HG02610 (cell line): ENCODE data around the gene PPP1CB.

Experiments used
- ATAC-seq: cut with Tn5 transposase; IDR thresholded peaks from one replicate; pipeline ENCODE4 v1.9.1; 2021; ENCODE audit warnings: mild to moderate bottlenecking, moderate library complexity; ENCODE audit not compliant: unreplicated experiment

Gene PPP1CB

DNA sequence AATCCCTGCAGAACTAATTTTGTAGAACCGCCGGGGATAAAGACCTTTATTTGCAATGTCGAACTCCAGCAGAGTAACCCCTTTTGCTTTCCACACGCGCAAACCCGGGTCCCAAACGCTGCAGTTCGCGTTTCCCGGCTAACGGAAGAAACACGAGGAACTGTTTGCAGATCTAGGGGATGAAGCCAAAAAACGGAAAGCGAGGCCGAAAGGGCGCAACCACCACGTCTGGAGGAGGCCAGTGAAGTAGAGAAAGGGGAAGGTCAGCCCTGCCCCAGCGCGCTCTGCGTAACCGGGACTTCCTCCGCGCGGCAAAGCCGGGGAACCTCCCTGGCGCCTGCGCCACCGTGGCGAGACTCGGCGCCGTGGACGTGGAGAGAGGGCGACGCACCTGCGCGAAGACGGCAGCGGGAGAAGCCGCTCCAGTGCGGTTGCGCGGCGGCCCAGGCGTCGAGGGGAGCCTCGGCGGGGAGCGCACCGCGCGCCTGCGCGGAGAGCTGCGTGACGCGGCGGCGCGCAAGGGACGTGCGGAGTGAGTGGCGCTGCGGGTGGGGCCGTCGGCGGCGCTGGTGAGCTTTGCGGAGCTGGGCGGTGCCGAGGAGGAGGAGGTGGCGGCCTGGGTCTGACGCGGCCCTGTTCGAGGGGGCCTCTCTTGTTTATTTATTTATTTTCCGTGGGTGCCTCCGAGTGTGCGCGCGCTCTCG, at the start of gene PPP1CB:
TSS of gene PPP1CB (plus strand) at position 579 of the 704 bp plus-strand sequence. CDS start 295 bp downstream, outside the sequence.
- ATAC-seq = peak; percentile 92

- ATAC-seq = no peak
Observed at GRCh38 chr2:28702415-28702861, 49.2 kb upstream of the PPP1CB start.

DNA sequence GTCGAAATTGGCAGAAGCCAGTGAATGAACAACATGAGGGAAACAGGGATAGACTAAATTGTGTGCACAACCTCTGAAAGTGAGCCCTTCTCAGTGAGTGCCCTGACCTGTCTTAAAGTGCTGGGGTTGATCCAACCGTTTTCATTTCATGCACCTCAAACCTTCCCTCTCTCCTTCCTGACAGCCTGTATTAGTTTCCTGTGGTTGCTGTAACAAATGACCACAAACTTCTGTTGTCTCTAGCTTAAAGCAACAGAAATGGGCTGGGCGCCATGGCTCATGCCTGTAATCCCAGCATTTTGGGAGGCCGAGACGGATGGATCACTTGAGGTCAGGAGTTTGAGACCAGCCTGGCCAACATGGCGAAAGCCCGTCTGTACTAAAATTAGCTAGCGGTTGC, 48.8 kb upstream of the PPP1CB start:
- no peak for ATAC-seq

- no peak for ATAC-seq
Observed at GRCh38 chr2:28704621-28705020, 47.0 kb upstream of the PPP1CB start.

GRCh38 chr2:28705751-28706440, 45.7 kb upstream of the PPP1CB start:
- ATAC-seq = no peak

DNA sequence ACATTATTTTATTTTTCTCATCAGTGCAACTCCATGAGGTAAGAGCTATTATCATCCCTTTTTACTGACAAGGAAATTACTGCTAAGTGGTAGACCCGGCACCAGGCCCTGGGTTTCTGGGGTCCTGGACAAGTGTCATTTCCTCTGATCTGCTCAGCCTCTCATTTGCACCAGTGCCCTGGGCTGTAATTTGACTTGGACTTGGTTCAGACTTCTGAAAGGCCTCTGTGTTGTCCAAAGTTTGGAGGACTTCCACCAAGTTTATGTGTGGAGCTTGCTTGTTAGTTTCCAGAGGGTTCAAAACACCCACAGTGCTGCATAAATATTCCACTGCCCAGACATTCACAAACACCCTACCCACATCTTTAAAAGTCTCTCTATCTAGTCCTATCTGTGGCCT, 44.0 kb upstream of the PPP1CB start:
- ATAC-seq = no peak

DNA sequence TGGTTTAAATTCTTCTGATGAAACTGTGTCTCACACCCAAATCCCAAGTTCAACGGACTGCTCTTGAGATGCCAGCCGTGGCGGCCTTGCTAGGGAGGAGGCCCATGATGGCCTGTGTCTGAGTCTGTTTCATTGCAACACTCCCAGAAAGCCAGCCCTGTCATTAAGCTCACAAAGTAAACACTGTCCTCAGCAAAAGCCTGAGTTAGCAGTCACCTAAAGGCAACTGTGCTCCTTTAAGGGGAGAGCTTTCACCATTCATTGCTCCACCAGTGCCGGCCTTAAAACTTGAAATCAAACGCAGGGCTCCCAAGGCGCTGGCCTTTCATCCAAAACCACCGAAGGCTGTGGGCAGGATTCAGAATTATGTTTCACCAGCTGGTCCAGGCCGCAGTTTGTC, 42.5 kb upstream of the PPP1CB start:
- no peak for ATAC-seq

- ATAC-seq = no peak
Observed at GRCh38 chr2:28710545-28710944, 41.1 kb upstream of the PPP1CB start.

GRCh38 chr2:28713577-28714298, 37.9 kb upstream of the PPP1CB start:
- no peak for ATAC-seq

GRCh38 chr2:28716265-28716865, 35.3 kb upstream of the PPP1CB start:
- ATAC-seq = no peak

- no peak for ATAC-seq
Observed at GRCh38 chr2:28717339-28717758, 34.3 kb upstream of the PPP1CB start.

- no peak for ATAC-seq
Observed at GRCh38 chr2:28720345-28720744, 31.3 kb upstream of the PPP1CB start.

DNA sequence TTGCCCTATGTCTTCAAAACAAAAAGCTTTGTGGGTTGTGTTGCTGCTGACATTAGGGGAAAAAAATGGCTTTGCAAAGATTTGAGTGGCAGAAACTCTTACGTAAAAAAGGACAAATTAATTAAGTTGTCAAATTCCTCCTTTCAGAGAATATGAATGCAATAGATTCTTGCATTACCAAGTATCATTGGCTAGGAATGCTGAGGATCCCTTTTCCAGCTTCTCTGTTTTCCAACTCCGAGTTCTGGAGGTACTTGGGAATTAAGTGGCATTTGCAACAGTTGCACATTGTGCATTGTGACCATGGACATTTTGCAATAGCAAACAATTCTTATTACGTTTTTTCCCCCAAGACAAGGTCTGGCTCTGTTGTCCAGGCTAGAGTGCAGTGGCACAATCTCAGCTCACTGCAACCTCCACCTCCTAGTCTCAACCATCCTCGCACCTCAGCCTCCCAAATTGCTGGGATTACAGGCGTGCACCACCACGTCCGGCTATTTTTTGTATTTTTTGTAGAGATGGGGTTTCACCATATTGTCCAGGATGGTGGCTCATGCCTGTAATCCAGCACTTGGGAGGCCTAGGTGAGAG, 29.9 kb upstream of the PPP1CB start:
- no peak for ATAC-seq

- ATAC-seq = no peak
Observed at GRCh38 chr2:28725021-28725711, 26.5 kb upstream of the PPP1CB start.

- no peak for ATAC-seq
Observed at GRCh38 chr2:28726177-28726576, 25.5 kb upstream of the PPP1CB start.

GRCh38 chr2:28729698-28730097, 21.9 kb upstream of the PPP1CB start:
- ATAC-seq = no peak

- ATAC-seq = no peak
Observed at GRCh38 chr2:28730641-28731146, 20.9 kb upstream of the PPP1CB start.

DNA sequence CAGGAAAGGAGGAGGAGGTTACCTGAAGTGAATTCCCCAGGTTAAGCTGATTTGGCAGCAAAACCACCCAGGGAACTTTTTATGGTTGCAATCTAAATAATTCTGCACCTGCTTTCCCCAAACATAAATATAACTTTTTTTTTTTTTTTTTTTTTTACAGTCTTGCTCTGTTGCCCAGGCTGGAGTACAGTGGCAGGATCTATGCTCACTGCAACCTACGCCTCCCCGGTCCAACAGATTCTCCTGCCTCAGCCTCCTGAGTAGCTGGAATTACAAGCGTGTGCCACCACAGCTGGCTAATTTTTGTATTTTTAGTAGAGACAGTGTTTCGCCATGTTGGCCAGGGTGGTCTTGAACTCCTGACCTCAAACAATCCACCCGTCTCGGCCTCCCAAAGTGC, 16.1 kb upstream of the PPP1CB start:
- ATAC-seq = no peak

DNA sequence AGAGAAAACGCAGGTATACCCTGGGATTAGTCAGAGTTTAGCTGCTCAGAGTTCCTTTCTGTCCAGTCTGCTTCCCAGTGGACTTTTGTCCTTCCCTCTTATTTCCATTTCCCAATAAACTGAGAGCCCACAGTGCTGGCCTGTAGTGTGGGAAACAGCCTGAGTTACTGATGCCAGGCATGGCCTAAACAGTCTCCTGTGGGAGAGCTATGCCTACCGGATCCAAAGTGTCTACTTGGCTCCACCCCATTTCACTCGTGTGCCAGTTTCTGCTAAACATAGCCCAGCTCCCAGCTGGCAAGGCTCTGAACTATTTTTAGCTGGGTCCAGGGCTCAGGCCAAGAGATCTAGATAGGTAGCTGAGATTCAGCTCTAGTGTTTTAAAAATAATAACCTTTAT, 15.6 kb upstream of the PPP1CB start:
- ATAC-seq = no peak

DNA sequence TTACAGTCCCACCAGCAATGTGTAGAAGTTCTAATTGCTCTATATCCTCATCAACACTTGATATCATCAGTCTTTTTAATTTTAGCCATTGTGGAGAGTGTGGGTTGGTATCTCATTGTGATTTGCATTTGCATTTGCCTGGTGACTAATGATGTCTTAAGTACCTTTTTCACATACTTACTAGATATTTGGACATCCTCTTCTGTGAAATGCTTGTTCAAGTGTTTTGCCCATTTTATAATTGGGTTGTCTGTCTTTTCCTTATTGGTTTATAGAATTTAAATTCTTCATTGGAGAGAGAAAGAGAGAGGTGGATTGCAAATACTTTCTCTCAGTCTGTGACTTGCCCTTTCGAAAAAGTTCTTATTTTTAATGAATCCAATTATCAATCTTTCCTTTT, 14.0 kb upstream of the PPP1CB start:
- no peak for ATAC-seq
